GM18858 (cell line): ENCODE measurements around the gene ALDH7A1.
"Not testable (repeated sequence)": the region's sequence is repeated elsewhere in the genome, so short reads cannot be mapped to it uniquely, and the experiment has no call there.

Experiments used
- ATAC-seq: cut with Tn5 transposase; IDR thresholded peaks from one replicate; pipeline ENCODE4 v1.9.1; 2021; ENCODE audit not compliant: unreplicated experiment

Gene ALDH7A1

DNA sequence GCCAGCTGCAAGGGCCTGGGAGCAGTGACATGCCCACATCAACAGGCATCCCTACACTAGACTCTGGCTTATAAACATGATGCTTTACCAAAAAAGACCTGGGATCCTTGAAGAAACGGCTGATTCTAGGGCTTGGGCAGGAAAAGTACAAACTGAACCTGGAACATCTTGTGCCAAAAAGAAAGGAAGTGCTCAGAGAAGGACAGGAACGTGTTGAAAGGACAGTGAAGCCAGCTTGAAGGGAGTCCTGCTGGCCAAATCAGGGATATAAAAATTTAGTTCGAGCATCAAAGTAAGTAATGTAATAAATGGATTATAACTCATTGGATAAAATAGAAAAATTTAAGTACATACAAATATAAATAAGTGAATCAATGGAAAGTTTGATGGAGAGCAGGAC, 58.1 kb downstream of the ALDH7A1 start:
- no peak for ATAC-seq

DNA sequence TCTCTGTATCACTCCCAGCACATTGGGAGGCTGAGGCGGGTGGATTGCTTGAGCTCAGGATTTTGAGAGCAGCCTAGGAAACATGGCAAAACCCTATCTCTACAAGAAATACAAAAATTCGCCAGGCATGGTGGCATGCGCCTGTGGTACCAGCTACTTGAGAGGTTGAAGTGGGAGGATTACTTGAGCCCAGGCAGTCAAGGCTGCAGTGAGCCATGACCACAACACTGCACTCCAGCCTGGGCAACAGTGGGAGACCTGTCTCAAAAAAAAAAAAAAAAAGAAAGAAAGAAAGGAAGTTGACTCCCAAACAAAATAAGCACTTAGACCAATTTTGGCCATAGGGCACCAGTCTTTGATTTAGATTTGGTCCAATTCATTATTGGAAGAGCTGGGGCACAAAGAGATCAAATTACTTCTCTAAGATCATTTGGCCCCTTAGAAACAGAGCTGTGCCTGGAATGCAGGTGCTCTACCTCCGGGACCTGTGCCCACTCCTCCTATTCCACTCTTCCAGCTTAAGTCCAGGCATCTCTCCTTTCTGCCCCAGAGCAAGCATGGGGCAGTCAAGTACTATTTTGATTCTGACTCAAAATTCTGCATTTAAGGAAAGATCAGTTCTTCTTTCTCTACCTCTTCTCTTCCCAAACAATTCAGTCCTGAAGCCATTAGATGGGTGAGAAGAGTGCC, 59.0 kb downstream of the ALDH7A1 start:
- no peak for ATAC-seq

DNA sequence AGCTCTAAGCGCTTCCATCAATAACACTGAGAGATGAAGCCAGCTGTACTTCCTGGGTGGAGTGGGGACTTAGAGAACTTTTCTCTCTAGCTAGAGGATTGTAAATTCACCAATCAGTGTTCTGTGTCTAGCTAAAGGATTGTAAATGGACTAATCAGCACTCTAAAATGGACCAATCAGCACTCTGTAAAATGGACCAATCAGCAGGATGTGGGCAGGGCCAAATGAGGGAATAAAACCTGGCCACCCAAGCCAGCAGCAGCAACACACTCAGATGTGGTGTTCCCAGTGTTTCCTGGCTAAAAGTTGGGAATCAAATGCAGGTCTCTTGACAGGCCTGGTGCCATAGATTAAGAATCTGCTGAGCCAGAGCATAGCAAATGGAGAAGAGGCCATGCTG, 60.5 kb downstream of the ALDH7A1 start:
- ATAC-seq = no peak

DNA sequence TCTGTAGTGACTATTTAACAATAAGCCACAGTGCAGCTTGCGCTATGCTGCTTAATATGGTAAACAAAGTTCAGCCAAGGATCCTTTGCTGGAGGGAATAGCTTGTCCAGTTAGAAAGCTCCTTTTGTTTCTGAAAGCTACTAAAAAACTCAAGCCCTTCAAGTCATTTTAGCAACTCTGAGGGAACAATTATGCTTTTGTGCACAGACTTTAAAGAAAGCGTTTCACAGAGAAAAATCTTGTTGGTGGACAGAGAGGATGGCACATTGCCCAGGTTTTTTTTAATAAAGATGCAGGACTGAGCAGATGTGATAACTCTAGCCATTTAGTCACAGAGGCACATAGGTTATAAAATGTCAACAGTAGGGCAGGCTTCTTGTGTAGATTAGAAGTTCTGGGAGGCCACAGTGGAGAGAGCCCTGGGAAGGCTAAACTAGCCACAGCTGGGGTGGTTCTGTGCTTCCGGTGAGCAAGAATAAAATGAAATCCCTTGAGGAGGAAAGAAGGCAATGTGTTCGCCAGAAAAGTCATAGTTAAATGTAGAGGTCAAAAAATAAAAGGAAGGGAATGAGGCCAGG, 63.4 kb downstream of the ALDH7A1 start:
- no peak for ATAC-seq

DNA sequence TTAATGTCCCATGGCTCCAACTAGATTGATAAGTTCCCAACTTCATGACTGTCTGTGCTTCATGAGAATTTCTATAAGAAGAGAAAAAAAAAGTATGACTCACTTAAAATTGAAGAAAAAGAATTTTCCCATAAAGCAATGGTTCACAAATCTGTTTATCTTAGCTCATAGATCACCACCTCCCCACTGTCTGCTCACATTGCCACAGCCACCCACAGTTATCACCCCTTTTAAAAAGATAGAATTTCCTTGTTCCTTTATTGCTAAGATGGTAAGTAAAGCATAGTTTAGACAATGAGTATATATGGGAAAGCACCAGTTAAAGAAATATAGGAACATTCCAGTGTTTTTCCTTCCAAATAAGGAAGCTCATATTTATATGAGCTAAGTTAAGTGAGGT, 67.1 kb downstream of the ALDH7A1 start:
- no peak for ATAC-seq

DNA sequence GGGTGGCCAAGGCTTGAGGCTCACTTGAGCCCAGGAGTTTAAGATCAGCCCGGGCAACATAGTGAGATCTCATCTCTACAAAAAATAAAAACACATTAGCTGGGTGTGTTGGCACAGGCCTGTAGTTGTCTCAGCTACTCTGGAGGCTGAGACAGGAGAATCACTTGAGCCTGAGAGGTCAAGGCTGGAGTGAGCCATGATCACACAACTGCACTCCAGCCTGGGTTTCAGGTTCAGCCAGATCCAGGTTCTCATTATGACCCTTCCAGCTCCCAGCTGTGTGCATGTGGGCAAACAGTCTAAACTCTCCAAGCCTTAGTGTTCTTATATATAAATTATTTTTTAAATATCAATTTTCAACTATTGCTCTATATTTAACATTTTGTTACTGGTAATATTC, 67.9 kb downstream of the ALDH7A1 start:
- ATAC-seq = no peak

DNA sequence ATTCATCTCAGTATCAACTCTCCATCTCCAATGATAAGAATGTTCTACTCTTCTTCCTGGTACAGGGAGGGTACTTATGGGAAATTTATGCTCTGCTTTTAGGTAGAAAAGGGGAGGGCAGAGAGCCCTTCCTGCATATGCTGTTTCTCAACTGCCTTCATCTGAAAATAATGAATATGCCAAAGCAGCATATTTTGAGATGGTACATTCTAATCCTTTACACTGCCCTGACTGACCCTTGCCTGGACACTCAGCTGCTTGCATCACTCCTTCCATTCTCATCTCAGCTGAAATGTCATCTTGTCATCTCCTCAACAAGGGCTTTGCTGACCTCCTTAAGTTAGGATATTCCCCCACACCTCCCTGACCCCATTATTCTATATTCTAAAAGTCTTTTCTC, 68.5 kb downstream of the ALDH7A1 start:
- ATAC-seq = no peak

DNA sequence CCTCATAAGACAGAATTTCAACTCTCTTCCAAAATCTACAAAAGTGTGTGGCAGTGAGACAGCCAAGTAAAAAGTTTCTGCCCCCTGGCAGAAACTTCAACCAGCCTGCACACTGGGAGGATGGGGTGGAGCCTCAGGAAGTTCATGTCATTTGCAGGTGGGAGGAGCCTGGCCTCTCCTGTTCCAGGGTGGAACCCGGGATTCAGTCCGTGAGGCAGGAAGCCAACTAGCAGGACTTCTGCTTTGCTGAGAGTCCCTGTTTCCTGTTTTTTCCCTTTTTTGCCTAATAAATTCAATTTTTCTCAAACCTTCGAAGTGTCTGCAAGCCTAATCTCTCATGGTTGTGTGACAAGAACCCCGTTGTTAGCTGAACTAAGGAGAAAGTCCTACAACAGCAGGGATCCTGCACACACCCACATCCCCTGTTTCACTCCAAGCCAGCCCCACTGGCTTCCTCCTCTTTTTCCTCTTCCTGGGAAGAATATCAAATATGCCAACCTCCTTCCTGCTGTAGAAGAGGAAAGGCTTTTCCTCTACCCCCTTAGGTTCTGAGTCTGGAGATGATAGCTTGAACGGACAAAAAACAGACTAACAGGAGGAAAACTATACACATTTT, 69.3 kb downstream of the ALDH7A1 start:
- no peak for ATAC-seq

DNA sequence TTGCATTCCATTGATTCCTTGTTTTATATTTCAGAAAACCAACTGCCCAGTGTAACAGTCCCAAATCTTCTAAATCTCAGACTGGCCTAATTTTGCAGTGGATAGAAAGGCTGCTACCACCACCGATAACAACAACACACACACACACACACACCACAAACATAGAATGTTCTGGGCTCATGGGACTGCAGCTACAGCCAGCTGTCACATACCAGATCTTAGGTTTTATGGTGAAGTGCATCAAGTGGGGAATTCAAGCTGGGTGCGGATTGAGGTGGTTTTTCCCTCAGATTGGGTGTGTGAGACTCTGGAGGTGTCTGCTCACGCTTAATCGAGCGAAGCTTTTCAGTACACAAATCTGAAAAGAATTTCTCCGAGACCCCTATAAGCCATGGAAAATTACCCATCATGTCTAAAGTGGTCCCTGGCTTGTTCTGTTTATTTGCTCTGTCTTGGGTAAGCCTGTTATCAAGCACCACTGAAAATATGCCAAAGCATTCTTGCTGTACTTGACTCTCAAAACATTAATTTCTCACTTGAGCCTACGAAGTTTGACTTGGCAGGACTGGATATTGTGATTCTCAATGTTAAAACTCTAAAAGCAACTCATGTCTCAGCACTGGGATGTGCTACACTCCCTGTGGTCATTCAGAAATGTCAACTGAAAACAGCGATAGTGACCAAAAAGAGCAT, 71.1 kb downstream of the ALDH7A1 start:
- no peak for ATAC-seq

DNA sequence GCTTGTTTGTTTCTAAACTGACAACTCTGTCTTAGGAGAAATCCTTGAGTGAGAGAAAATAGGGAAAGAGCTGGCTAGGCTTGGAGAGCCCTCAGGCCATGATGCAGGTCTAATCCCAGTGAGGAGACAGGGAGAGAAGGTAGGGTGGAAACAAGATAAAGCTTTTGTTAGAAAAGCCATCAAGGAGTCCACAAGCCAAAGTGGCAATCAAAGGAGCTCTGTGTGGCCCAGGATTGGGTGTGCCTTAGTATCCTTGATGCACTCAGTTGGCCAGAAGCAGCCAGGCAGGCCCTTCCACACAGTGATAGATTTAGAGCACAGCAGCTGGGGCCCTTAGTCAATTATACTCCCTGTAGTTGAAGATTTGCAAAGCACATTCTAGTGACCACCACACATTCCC, 73.9 kb downstream of the ALDH7A1 start:
- ATAC-seq = no peak

DNA sequence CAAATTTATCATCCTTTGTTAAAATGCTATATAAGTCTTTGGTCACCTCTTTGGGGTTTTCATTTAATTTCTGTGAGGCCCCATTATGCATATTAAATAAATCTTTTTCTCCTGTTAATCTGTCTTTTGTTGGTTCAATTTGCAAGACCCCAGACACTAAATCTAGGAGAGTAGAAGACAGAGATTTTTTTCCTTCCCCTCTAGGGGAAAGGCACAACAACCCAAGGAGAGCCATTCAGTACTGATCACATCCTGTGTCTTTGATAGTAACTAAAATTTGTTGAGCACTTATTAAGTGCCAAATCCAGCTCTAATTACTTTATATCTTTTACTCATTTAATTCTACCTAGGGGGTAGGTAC, 74.4 kb downstream of the ALDH7A1 start:
- ATAC-seq = no peak

DNA sequence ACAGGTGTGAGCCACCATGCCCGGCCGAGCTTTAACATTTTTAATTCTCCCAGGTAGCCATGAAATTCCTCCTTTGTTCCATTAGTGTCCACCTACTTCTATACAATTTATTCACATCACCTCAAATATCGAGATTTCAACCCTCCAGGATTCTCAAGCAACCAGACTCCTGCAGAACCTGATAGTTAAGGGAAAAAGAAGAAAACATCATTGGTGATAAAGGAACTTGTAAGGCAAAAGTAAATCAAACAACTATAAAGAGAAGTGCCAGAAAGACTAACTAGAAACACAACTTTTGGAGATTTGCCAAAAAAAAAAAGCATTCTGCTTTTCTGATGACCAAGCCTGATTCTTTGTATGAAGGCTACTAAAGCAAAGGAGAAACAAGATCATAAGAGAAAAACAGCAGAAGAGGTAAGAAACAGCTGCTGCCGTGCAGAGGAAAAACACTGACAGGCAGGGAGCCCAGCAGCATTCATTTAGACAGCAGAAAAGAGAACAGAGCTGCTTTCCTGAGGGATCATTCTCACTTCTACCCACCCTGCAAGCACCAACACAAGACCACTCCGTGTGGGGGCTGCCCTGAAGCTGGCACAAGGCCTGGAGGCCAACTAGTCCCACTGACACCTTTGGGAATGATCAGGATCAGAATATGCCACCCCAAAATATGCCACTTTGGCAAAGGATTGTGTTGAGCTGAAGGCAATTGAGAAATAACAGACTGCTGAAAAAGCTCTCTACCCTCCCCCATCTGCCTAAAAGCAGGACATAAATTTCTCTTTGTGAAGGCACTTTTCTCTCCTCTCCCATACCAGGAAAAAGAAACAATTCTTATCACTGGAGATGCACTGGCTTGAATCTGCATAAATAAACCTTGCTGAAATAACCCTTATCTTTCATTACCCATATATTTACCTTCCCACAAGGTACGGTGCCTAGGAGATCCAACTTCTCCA, 75.1 kb downstream of the ALDH7A1 start:
- no peak for ATAC-seq

DNA sequence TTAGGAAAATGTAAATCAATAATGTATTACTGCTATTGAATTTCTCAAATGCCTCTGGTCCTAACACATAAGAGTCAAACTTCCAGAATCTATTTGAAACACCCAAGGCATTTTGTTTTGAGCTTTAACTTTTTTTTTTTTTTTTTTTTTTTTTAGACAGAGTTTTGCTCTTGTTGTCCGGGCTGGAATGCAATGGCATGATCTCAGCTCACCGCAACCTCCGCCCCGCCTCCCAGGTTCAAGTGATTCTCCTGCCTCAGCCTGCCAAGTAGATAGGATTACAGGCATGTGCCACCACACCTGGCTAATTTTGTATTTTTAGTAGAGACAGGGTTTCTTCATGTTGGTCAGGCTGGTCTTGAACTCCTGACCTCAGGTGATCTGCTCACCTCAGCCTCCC, 75.8 kb downstream of the ALDH7A1 start:
- ATAC-seq = not testable (repeated sequence)

DNA sequence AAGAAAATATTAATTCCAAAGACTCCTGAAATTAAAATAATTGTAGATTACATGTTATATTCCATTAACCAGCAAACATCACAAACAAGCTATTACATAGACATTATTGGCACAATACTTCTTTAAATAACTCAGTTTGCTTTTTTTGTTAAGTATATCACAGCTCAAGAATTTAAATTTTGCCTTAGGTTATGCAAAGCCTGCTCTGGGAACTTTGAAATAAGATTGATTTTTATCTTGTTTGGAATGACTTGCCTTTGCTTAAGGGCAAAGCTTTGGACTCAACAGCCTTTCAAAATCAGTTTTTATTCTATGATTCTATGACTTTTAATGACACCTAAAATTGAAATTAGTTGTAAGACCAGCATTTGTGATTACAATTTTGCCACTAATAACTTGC, 78.2 kb downstream of the ALDH7A1 start:
- no peak for ATAC-seq

DNA sequence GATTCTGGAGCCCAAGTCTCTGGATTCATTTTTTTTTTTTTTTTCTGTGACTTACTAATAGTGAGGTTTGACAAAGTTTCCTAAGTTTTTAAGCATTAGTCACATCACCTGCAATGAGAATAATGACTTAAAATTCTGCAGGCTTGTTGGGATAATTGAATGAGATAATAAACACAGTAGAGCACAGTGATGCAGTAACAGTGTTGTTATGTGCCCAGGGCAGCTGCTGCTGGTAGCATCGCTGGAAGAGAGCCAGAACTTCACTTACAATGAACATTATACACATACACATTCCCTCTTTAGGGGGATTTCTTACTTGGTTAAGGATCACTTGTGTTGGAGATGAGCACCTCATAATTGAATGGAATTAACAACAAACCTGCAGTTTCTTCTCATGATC, 78.9 kb downstream of the ALDH7A1 start:
- no peak for ATAC-seq

DNA sequence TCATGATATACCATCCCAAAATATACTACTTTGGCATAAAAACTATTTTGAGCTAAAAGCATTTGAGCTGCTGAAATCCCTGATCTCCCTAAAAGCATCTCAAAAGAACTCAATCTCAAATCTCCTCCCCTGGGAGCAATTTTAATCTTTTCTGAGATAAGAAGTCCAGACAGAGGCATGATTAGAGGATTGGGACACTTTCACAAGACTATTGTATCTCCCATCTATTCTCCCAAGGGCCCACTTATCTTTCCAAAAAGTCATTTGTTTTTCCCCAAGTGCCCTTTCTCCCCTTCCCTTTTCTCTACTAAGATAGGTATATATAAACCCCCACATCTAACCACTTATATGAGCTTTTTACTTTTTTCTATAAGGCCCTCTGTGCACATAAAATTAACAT, 79.7 kb downstream of the ALDH7A1 start:
- no peak for ATAC-seq

DNA sequence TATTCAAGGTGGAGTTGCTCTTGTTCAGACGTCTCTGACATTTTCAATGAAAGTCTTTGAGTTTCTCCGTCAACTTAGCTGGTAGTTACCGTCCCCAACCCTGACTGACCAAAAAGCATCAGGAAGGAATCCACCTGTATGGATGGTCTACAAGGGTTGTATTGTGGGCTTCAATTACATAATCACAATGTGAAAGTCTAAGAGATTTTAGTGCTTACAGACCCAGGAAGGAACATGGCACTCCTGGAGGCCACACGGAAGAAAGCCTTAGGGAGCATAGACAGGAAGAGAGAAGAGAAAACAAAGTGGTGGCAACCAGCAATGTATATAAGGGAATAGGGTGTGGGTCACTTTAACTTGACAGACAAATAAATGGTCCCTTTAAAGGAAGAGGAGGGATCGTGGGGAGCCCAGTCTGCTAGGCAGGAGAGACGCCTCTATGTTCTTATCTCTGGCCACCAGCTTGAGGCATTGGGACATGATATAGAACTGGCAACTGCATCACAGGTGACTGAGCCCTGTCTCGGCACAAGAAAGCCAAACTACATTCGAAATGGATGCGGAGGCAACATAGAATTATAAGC, 80.4 kb downstream of the ALDH7A1 start:
- no peak for ATAC-seq

DNA sequence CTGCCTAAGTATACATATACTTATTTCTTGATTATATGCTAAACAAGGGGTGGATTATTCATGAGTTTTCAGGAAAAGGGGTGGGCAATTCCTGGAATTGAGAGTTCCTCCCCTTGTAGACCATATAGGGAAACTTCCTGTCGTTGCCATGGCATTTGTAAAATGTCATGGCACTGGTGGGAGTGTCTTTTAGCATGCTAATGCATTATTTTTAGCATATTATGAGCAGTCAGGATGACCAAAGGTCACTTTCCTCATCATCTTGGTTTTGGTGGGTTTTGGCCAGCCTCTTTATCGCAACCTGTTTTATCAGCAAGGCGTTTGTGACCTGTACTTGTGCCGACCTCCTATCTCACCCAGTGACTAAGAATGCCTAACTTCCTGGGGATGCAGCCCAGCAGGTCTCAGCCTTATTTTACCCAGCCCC, 80.9 kb downstream of the ALDH7A1 start:
- no peak for ATAC-seq

DNA sequence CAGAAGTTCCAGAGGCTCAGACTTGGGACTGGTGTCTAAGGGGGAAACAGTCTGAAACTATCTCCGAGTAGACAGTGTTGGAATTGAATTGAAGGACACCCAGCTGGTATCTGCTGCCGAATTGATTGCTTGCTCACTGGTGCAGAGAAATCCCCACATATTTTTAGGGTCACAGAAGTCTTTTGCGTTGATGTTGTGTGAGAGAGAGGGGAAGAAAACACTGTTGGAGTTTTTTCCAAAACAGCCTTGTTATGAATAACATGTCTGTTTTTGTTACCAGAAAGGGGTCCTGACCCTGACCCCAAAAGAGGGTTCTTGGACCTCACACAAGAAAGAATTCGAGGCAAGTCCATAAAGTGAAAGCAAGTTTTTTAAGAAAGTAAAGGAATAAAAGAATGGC, 81.3 kb downstream of the ALDH7A1 start:
- no peak for ATAC-seq

DNA sequence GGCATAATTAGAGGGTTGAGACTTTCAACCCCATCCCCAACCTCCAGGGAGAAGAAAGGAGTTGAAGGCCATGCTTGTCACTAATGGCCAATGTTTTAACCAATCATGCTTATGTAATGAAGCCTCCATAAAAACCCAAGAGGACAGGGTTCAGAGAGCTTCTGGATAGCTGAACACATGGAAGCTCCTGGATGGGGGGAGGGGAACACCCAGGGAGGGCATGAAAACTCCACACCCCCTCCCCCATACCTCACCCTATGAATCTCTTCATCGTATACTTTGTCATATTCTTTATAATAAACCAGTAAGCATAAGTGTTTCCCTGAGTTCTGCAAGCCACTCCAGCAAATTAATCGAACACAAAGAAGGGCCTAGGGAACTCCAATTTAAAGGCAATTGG, 81.7 kb downstream of the ALDH7A1 start:
- ATAC-seq = no peak

DNA sequence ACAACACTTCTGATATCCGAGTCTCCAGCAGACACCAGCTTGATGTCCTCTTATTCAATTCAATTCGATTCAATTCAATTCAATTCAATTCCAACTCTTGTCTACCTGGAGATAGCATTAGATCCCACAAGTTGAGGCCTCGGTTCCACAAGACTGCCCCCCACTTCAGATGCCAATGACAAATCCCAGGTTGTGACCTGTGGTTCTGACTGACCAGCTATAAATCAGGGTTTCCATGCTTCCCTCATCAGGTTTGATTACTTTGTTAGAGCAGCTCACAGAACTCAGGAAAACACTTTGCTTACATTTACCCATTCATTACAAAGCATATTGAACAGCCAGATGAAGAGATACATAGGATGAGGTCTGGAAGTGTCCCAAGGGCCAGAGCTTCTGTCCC, 82.6 kb downstream of the ALDH7A1 start:
- ATAC-seq = no peak
